ENCODE results near the gene BHLHA15.

- TF ChIP-seq CTCF (IDR thresholded peaks at IDR 0.05), result no peak
- TF ChIP-seq POLR2A (IDR thresholded peaks at IDR 0.05), result no peak
These were observed 16.7 kb downstream of the BHLHA15 start for GRCh38 chr7:98227939-98228338.
